Stimulated activated CD4-positive, alpha-beta T cell treated with anti-CD3 and anti-CD28 coated beads, Interleukin-2, amount 100 ng/mL, for 4 hours (primary cell): ENCODE results near the gene TRAF7.

Experiments
- DNase-seq: peaks from one replicate; pipeline ENCODE4 v3.0.0-alpha.2; 2020; ENCODE audit warnings: low read depth

The TRAF7 gene

GRCh38 chr16:2183671-2184070, 28.1 kb downstream of the TRAF7 start:
- no peak for DNase-seq

- DNase-seq: no peak
Measured at GRCh38 chr16:2184346-2184745, 28.8 kb downstream of the TRAF7 start.

- no peak for DNase-seq
Measured at GRCh38 chr16:2184962-2185361, 29.4 kb downstream of the TRAF7 start.

GRCh38 chr16:2186064-2186463, 30.5 kb downstream of the TRAF7 start:
- no peak for DNase-seq

- DNase-seq: no peak
Measured at GRCh38 chr16:2186505-2186904, 30.9 kb downstream of the TRAF7 start.

GRCh38 chr16:2187212-2187611, 31.6 kb downstream of the TRAF7 start:
- no peak for DNase-seq

GRCh38 chr16:2188395-2188794, 32.8 kb downstream of the TRAF7 start:
- DNase-seq: no peak

- no peak for DNase-seq
Measured at GRCh38 chr16:2189252-2189893, 33.8 kb downstream of the TRAF7 start.

- DNase-seq: no peak
Measured at GRCh38 chr16:2190002-2190658, 34.5 kb downstream of the TRAF7 start.

- DNase-seq: no peak
Measured at GRCh38 chr16:2190659-2191445, 35.3 kb downstream of the TRAF7 start.

GRCh38 chr16:2191446-2191706, 35.8 kb downstream of the TRAF7 start:
- no peak for DNase-seq

GRCh38 chr16:2194166-2194834, 38.7 kb downstream of the TRAF7 start:
- no peak for DNase-seq

GRCh38 chr16:2194852-2195321, 39.3 kb downstream of the TRAF7 start:
- DNase-seq: peak; percentile 50

- DNase-seq: no peak
Measured at GRCh38 chr16:2195322-2196161, 40.0 kb downstream of the TRAF7 start.

GRCh38 chr16:2196162-2196980, 40.8 kb downstream of the TRAF7 start, which contains the start of gene CASKIN1:
TSS of gene CASKIN1 (minus strand) at chr16:2196605. CDS start at chr16:2196432, 173 bp downstream.
- no peak for DNase-seq

- no peak for DNase-seq
Measured at GRCh38 chr16:2196981-2197511, 41.5 kb downstream of the TRAF7 start.

GRCh38 chr16:2197765-2198164, 42.2 kb downstream of the TRAF7 start:
- DNase-seq: no peak

- no peak for DNase-seq
Measured at GRCh38 chr16:2198283-2198682, 42.7 kb downstream of the TRAF7 start.

GRCh38 chr16:2199095-2199494, 43.5 kb downstream of the TRAF7 start:
- DNase-seq: no peak

GRCh38 chr16:2199621-2200139, 44.1 kb downstream of the TRAF7 start:
- no peak for DNase-seq
